Pancreas (tissue), 10 donors: ENCODE data around the gene EPN3. TPM values are rescaled to one million over a fixed set of nuclear protein-coding genes. Genes with fewer than 3 reads are reported as not detected.

Source experiments
- ATAC-seq, 4 donors: fragments of 200-7000 bp; cut with Tn5 transposase; one replicate each; pipeline versions ENCODE4 v1.8.0 to v1.9.1; 2020; ENCODE audit warnings: mild to moderate bottlenecking in 4 of 4, moderate library complexity in 4 of 4
- DNase-seq, 6 donors: peaks; one replicate each; pipeline ENCODE4 v3.0.0-alpha.2; 2020
- FAIRE-seq: peaks from 2 replicates; lab custom pipeline; 2012; peaks lifted over from hg19 to GRCh38; lab: Jason Lieb, UNC
- H3K27ac ChIP-seq, 4 donors: fragments of 200-600 bp; sonication (generic); 1 replicate in 3 of 4; 2 replicates in 1 of 4; pipeline versions ENCODE4 v1.5.0 to v1.8.0; 2020
- H3K27me3 ChIP-seq, 4 donors: fragments of 200-600 bp; one replicate each; pipeline ENCODE4 v1.8.0; 2021
- H3K36me3 ChIP-seq, 3 donors: fragments of 200-600 bp; sonication (generic) in 1 of 3; one replicate each; pipeline versions ENCODE4 v1.5.0 to v1.8.0; 2020 to 2021
- H3K4me1 ChIP-seq, 3 donors: fragments of 200-600 bp; one replicate each; pipeline ENCODE4 v1.8.0; 2021
- H3K4me3 ChIP-seq, 4 donors: fragments of 200-600 bp; sonication (generic) in 2 of 4; one replicate each; pipeline versions ENCODE4 v1.5.0 to v1.8.0; 2020 to 2021
- H3K9me3 ChIP-seq, 4 donors: fragments of 200-600 bp; one replicate each; pipeline ENCODE4 v1.8.0; 2021
- WGBS, 2 donors: extraction: QIAGEN DNeasy Blood & Tissue Kit; methylation state at CpG; one replicate each; pipeline ENCODE4 v1.1.7; 2013; 5-methylcytosine and 5-hydroxymethylcytosine counted together
- intact Hi-C, 3 donors: fragments of 100-400 bp; cut with DNase I; formaldehyde crosslinking; loops; one replicate each; pipeline versions ENCODE4 v1.11.1 to v1.14.2; 2022
- polyA plus RNA-seq, 2 donors: library from polyadenylated mRNA; stranded (reverse); fragments of 200-250 nt; gene quantifications; one replicate each; pipeline ENCODE4 v1.2.3, GENCODE V29; 2013
- total RNA-seq, 6 donors: library from RNA; stranded (reverse); fragmentation: NEBNext Ultra II Directional in 4 of 6; extraction: Animal tissue kit (Norgen Biotek cat#: 25700) in 4 of 6; gene quantifications; one replicate each; pipeline versions ENCODE4 v1.2.1 to v1.2.4, GENCODE V29; 2021 to 2023
- TF ChIP-seq, protein P1 (sequence below), 4 donors: fragments of 200-600 bp; sonication (generic) in 3 of 4; IDR thresholded peaks; one replicate each; pipeline versions ENCODE4 v1.5.0 to v1.8.0; 2021; ENCODE audit warnings: antibody characterized with exemption in 4 of 4
- donor health status: healthy with polysubstance abuse.
- donor health status: DM: no; HTN: no; CAD: no; lungs with moderate emphysema.
- donor health status: DM: no; HTN: no; CAD: no.
- donor health status: control.
- donor health status: control.
- donor health status: Bipolar disorder and iron deficiency.
- donor health status: DM: yes; HTN: yes; CAD: no.
- donor health status: DM: no; HTN: no; CAD: no.
- donor health status: DM: no; HTN: no; CAD: no.
- donor health status: DM: yes; HTN: yes; CAD: no.

Gene EPN3
- total and polyA plus RNA-seq, 8 donors = 6.9 to 30.2 (median 12.7) TPM

DNA sequence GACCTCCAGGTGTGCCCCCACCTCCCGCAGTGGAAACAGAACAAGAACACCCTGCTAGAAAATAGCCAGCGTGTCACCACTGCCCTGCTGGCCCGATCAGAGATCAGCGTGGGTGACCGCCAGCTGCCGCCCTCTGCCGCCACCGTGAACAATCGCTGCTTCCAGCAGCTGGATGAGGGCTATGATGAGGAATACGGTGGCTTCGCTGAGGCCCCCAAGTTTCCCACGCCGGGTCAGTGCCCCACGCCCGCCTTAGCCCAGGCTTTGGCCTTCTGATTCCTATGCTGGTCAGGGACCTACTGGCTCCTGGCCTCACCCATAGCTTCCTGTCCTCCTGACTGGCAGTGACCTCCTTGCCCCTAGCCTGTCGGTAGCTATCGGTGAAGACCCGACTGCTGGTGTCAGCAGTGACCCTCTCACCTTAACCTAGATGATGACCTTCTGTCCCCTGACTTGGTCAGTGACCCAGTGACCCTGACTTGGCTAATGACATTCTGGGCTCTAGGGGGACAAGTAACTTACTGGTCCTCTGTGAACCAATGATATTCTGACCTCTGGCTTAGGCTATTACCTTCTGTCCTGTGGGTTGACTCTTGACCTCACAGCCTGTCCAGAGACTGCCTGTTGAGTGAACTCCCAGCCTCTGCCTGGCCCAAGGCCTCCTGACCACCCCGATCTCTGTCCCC, 16.9 kb downstream of the EPN3 start:
- no peaks in the 10 kb centered on the region for H3K9me3 ChIP-seq
- no peak for FAIRE-seq
- intact Hi-C loops = loop anchor here in 2 of 3 donors (5.0 to 10.0 kb wide), 4 partner anchors 73 to 295 kb away; no protein-coding TSS in a partner anchor
- no peak for ATAC-seq
- H3K27ac ChIP-seq = no peak overlapping the region
- peaks cover 0 to 4% (median 0%) of the 10 kb centered on the region in 3 donors for H3K4me1 ChIP-seq
- TF ChIP-seq, protein P1, sequence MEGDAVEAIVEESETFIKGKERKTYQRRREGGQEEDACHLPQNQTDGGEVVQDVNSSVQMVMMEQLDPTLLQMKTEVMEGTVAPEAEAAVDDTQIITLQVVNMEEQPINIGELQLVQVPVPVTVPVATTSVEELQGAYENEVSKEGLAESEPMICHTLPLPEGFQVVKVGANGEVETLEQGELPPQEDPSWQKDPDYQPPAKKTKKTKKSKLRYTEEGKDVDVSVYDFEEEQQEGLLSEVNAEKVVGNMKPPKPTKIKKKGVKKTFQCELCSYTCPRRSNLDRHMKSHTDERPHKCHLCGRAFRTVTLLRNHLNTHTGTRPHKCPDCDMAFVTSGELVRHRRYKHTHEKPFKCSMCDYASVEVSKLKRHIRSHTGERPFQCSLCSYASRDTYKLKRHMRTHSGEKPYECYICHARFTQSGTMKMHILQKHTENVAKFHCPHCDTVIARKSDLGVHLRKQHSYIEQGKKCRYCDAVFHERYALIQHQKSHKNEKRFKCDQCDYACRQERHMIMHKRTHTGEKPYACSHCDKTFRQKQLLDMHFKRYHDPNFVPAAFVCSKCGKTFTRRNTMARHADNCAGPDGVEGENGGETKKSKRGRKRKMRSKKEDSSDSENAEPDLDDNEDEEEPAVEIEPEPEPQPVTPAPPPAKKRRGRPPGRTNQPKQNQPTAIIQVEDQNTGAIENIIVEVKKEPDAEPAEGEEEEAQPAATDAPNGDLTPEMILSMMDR (IDR thresholded peaks at IDR 0.05) = no peak
- 87 to 90% methylated on average over 19 of the region's 19 CpGs for WGBS, 2 donors
- no peaks in the 10 kb centered on the region for H3K27me3 ChIP-seq
- peak in 2 of 6 donors; percentile 42 to 56 for DNase-seq
- H3K36me3 ChIP-seq = peaks cover 0 to 4% (median 0%) of the 10 kb centered on the region in 3 donors
- H3K4me3 ChIP-seq = no peak overlapping the region

DNA sequence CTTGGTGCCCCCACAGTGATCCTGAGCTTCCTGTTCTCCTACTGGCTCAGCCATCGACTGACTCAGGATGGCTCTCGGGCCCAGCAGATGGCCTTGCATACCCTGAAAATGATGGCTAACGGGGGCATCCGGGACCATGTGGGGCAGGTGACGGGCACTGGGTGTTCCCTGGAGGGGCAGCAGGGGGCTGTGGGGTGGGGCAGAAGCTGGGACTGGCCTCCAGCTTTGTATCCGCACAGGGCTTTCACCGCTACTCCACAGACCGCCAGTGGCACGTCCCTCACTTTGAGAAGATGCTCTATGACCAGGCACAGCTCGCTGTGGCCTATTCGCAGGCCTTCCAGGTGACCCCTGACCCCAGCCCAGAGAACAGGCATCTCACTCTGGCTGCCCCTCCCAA, 17.4 kb downstream of the EPN3 start:
- peak in 1 of 6 donors; percentile 48 for DNase-seq
- no peaks in the 10 kb centered on the region for H3K27me3 ChIP-seq
- ATAC-seq = no peak
- H3K27ac ChIP-seq = no peak overlapping the region
- no peaks in the 10 kb centered on the region for H3K9me3 ChIP-seq
- 92 to 94% methylated on average over 11 of the region's 11 CpGs for WGBS, 2 donors
- TF ChIP-seq, protein P1 (IDR thresholded peaks at IDR 0.05) = no peak
- no peak for FAIRE-seq
- peaks cover 0 to 4% (median 0%) of the 10 kb centered on the region in 3 donors for H3K36me3 ChIP-seq
- H3K4me1 ChIP-seq = peaks cover 0 to 4% (median 0%) of the 10 kb centered on the region in 3 donors
- intact Hi-C loops = loop anchor here in 2 of 3 donors (5.0 to 10.0 kb wide), 6 partner anchors 72 to 297 kb away; no protein-coding TSS in a partner anchor
- no peak overlapping the region for H3K4me3 ChIP-seq

DNA sequence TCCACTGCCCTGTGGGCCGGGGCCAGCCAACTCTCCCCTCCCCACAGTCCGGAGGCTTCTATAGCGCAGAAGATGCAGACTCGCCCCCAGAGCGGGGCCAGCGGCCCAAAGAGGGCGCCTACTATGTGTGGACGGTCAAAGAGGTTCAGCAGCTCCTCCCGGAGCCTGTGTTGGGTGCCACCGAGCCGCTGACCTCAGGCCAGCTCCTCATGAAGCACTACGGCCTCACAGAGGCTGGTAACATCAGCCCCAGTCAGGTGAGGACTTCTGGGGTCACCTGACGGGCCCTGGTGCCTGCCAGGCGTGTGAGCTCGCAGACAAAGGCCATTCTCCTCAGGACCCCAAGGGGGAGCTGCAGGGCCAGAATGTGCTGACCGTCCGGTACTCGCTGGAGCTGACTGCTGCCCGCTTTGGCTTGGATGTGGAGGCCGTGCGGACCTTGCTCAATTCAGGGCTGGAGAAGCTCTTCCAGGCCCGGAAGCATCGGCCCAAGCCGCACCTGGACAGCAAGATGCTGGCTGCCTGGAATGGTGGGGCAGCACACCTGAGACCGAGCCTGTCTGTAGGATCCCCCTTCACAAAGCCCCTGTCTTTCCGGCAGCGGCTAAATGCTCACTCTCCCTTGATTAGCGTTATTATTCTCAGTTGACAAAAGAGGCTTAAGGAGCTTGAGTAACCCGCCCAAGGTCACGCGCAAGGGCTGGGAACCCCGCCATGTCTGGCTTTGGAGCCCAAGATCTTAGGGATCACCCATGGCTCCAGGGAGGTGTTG, 18.3 kb downstream of the EPN3 start:
- H3K9me3 ChIP-seq = no peaks in the 10 kb centered on the region
- no peak overlapping the region for H3K4me3 ChIP-seq
- intact Hi-C loops = loop anchor here in 1 of 3 donors (5.0 kb wide), 2 partner anchors 76 to 296 kb away; no protein-coding TSS in a partner anchor
- no peak overlapping the region for H3K27ac ChIP-seq
- no peaks in the 10 kb centered on the region for H3K27me3 ChIP-seq
- peaks cover 0 to 4% (median 0%) of the 10 kb centered on the region in 3 donors for H3K4me1 ChIP-seq
- TF ChIP-seq, protein P1 (IDR thresholded peaks at IDR 0.05) = peak; percentile 55 to 71 (median 64)
- ATAC-seq = peak; percentile 28 to 76 (median 72)
- peak; percentile 60 to 91 (median 77) for DNase-seq
- WGBS, 2 donors = 49 to 60% methylated on average over 30 to 32 of the region's 32 CpGs
- no peak for FAIRE-seq
- H3K36me3 ChIP-seq = peaks cover 0 to 9% (median 0%) of the 10 kb centered on the region in 3 donors

DNA sequence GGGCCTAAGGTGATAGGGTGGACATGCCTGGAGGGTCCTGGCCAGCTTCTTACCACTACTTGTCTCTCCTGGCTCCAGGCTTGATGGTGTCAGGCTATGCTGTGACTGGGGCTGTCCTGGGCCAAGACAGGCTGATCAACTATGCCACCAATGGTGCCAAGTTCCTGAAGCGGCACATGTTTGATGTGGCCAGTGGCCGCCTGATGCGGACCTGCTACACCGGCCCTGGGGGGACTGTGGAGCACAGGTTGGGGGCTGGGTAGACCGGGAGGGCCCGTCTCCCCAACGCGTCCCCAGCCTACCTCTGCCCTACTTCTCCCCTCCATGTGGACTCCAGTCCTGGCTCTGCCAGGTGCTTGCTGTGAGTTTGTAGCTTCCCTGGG, 18.9 kb downstream of the EPN3 start:
- ATAC-seq (no peak), DNase-seq (peak in 1 of 6 donors; percentile 70), FAIRE-seq (no peak)
- WGBS, 2 donors = 91% methylated on average over 8 of the region's 8 CpGs
- H3K9me3 ChIP-seq = no peaks in the 10 kb centered on the region
- H3K36me3 ChIP-seq = peaks cover 0 to 10% (median 0%) of the 10 kb centered on the region in 3 donors
- H3K27me3 ChIP-seq = no peaks in the 10 kb centered on the region
- TF ChIP-seq, protein P1 (IDR thresholded peaks at IDR 0.05) = no peak
- H3K4me3 ChIP-seq = no peak overlapping the region
- H3K27ac ChIP-seq = no peak overlapping the region
- intact Hi-C loops = loop anchor here in 1 of 3 donors (5.0 kb wide), 2 partner anchors 76 to 296 kb away; no protein-coding TSS in a partner anchor
- peaks cover 0 to 3% (median 0%) of the 10 kb centered on the region in 3 donors for H3K4me1 ChIP-seq
